SK-N-SH treated with all-trans-retinoic acid at 6 μM for 48 hours (cell line): ENCODE data around the gene MYO9B.

Experiments used
- OSR1 ChIP-seq: fragments of 250-450 bp; sonication (Bioruptor Pico); IDR thresholded peaks from 2 replicates; pipeline ENCODE4 v1.8.0; 2022; ENCODE audit warnings: moderate library complexity, mild to moderate bottlenecking, inconsistent platforms
- TF ChIP-seq, protein P1 (sequence below): fragments of 250-450 bp; sonication (Bioruptor Pico); IDR thresholded peaks from 2 replicates; pipeline ENCODE4 v1.8.0; 2020; ENCODE audit warnings: mild to moderate bottlenecking, moderate library complexity, borderline replicate concordance

DNA sequence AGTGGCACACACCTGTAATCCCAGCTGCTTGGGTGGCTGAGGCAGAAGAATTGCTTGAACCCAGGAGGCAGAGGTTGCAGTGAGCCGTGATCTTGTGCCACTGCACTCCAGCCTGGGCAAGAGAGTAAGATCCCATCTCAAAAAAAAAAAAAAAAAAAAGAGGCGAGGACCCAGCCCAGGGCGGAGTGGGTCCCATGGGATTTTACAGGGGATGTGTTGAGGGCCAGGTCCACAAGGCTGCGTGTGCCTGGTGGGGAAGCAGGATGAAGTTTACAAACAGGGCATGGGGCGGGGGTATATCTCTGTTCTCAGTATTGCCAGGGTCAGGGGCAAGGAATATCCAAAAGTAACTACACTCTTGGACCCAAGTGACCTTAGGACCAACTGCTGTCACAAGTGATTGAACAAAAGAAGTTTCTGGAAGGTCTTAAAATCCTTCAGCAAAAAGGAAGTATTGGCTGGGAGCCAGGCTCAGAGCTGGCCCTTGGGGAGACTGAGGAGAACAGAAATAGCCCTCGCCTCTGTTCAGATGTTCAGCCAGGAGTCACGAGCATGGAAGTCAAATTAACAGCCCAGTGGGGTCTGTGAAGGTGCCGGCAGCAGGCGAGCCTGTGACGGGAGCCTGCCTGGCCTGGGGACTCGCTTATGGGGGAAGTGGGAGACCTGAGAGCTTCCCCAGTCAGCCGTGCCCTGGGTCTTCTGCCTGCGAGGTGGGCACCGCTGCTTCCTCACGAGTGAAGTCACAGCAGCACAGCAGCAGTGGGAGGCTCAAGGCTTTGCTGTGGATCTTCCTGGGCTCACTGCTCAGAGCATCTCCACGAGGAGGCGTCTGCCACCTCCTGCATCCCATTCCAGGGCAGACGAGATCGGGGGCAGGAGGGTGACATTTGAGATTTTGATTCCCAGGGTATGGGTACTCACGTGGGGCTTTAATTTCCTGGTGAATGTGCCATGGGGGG, 6.4 kb downstream of the MYO9B start:
- TF ChIP-seq, protein P1, sequence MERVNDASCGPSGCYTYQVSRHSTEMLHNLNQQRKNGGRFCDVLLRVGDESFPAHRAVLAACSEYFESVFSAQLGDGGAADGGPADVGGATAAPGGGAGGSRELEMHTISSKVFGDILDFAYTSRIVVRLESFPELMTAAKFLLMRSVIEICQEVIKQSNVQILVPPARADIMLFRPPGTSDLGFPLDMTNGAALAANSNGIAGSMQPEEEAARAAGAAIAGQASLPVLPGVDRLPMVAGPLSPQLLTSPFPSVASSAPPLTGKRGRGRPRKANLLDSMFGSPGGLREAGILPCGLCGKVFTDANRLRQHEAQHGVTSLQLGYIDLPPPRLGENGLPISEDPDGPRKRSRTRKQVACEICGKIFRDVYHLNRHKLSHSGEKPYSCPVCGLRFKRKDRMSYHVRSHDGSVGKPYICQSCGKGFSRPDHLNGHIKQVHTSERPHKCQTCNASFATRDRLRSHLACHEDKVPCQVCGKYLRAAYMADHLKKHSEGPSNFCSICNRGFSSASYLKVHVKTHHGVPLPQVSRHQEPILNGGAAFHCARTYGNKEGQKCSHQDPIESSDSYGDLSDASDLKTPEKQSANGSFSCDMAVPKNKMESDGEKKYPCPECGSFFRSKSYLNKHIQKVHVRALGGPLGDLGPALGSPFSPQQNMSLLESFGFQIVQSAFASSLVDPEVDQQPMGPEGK (CRISPR knock-in tag): no peak
- no peak for TF ChIP-seq OSR1 (CRISPR knock-in tag)
